ENCODE measurements around the gene FNDC3B. TPM values are rescaled to one million over a fixed set of nuclear protein-coding genes. Genes with fewer than 3 reads are reported as not detected.

The FNDC3B gene
- total and polyA plus RNA-seq, 3 donors from 2014 or later: 24.2 to 63.5 (median 57.7) TPM

DNA sequence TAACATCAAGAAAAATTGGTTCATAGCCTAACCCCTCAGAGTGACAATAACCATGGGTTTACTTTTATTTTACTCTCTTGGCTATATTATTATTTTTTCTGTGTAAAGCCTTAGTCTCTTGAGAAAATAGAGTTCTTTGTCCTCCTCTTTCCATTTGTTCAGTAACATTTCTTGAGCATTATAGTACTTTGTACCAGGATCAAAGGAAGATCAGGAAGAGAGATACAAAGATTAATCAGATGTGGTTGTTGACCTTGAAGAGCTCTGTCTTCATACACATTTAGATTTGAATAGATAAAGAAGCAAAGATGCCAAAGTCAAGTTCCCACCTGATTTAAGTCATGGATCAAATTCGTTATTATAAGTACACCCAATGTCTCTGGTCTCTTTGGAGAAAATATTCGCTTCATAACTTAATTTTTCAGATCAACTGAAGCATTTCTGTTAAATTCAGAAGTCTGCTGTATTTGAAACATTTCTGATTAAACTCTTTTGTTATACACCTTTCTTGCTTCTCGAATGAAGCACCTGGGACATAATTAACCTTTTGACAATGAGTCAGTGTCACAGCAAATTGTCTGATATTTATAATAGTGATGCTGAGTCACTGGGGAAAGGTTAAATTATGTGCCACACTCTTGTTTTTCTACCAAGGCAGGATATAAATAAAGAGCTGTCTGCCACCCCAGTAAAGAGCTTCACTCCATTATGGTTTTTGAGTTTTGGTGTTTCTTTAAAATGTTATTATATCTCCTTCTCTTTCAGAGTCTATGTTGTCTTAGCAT is 308.7 kb downstream of the FNDC3B start:
- H3K36me3 ChIP-seq (ENCODE audit: low read depth, missing control alignments): no peaks in the 10 kb centered on the region

DNA sequence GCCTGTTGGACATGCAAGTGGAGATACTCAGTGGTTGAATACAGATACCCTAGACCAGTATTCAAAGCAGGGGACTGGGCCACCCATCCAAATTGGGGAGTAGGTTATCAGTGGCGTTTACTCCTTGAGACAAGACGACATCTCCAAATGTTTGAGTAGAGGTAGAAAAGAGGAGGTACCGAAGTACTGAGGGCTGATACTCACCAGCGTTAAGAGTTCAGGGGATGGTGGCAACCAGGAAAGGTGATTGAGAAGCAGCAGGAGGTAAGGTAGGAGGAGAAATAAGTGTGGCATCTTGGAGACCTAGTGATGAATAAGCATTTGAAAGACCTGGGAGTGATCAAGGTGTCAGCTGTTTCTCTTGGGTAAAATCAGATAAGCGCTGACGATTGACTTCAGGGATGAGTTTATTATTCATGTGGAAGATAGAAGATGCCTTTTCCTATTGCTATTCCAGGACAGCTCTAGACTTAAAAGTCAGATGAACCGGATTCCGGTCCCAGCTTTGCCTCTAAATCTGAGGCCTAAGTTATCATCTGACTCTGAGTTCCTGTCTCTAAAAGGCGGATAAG is 312.6 kb downstream of the FNDC3B start:
- H3K9me3 ChIP-seq: no peaks in the 10 kb centered on the region
- intact Hi-C loops (cut with DNase I; ENCODE audit: low total_unique reads): no loop called here
- DNase-seq: no peak
- WGBS, 2 donors: 91 to 95% methylated on average over 9 of the region's 9 CpGs
- peaks cover 17% of the 10 kb centered on the region for H3K4me1 ChIP-seq
- peak overlapping the region in 1 of 2 donors; percentile 25 for H3K27ac ChIP-seq
- no peaks in the 10 kb centered on the region for H3K36me3 ChIP-seq (ENCODE audit: low read depth, missing control alignments)
- H3K27me3 ChIP-seq: no peaks in the 10 kb centered on the region
- no peak for TF ChIP-seq POLR2A (IDR thresholded peaks at IDR 0.05)
- TF ChIP-seq, protein P1, sequence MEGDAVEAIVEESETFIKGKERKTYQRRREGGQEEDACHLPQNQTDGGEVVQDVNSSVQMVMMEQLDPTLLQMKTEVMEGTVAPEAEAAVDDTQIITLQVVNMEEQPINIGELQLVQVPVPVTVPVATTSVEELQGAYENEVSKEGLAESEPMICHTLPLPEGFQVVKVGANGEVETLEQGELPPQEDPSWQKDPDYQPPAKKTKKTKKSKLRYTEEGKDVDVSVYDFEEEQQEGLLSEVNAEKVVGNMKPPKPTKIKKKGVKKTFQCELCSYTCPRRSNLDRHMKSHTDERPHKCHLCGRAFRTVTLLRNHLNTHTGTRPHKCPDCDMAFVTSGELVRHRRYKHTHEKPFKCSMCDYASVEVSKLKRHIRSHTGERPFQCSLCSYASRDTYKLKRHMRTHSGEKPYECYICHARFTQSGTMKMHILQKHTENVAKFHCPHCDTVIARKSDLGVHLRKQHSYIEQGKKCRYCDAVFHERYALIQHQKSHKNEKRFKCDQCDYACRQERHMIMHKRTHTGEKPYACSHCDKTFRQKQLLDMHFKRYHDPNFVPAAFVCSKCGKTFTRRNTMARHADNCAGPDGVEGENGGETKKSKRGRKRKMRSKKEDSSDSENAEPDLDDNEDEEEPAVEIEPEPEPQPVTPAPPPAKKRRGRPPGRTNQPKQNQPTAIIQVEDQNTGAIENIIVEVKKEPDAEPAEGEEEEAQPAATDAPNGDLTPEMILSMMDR (IDR thresholded peaks at IDR 0.05): no peak
- no peak overlapping the region for H3K4me3 ChIP-seq

More for the DNA sequence above, 308.7 kb downstream of the FNDC3B start:
- 74 to 85% methylated on average over 3 of the region's 3 CpGs for WGBS, 2 donors
- intact Hi-C loops (cut with DNase I; ENCODE audit: low total_unique reads): no loop called here
- peaks cover 2% of the 10 kb centered on the region for H3K4me1 ChIP-seq
- H3K4me3 ChIP-seq: no peak overlapping the region
- H3K27ac ChIP-seq: no peak overlapping the region
- H3K9me3 ChIP-seq: no peaks in the 10 kb centered on the region
- no peak for DNase-seq
- H3K27me3 ChIP-seq: no peaks in the 10 kb centered on the region
- no peak for TF ChIP-seq POLR2A (IDR thresholded peaks at IDR 0.05)
- TF ChIP-seq, protein P1 (IDR thresholded peaks at IDR 0.05): no peak

DNA sequence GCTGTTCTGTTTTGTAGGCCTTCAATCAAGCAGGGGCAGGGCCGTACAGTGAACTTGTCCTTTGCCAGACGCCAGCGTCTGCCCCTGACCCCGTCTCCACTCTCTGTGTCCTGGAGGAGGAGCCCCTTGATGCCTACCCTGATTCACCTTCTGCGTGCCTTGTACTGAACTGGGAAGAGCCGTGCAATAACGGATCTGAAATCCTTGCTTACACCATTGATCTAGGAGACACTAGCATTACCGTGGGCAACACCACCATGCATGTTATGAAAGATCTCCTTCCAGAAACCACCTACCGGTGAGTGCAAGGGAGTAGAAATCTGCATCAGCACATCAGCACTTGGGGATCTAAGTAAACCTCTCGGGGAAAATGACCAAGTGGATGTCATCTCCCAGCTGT is 313.4 kb downstream of the FNDC3B start:
- no peak overlapping the region for H3K27ac ChIP-seq
- intact Hi-C loops (cut with DNase I; ENCODE audit: low total_unique reads): no loop called here
- WGBS, 2 donors: 92 to 93% methylated on average over 10 of the region's 10 CpGs
- no peaks in the 10 kb centered on the region for H3K27me3 ChIP-seq
- DNase-seq: no peak
- H3K9me3 ChIP-seq: no peaks in the 10 kb centered on the region
- TF ChIP-seq POLR2A (IDR thresholded peaks at IDR 0.05): no peak
- TF ChIP-seq, protein P1 (IDR thresholded peaks at IDR 0.05): no peak
- H3K4me3 ChIP-seq: no peak overlapping the region
- H3K4me1 ChIP-seq: peaks cover 17% of the 10 kb centered on the region
- no peaks in the 10 kb centered on the region for H3K36me3 ChIP-seq (ENCODE audit: low read depth, missing control alignments)

DNA sequence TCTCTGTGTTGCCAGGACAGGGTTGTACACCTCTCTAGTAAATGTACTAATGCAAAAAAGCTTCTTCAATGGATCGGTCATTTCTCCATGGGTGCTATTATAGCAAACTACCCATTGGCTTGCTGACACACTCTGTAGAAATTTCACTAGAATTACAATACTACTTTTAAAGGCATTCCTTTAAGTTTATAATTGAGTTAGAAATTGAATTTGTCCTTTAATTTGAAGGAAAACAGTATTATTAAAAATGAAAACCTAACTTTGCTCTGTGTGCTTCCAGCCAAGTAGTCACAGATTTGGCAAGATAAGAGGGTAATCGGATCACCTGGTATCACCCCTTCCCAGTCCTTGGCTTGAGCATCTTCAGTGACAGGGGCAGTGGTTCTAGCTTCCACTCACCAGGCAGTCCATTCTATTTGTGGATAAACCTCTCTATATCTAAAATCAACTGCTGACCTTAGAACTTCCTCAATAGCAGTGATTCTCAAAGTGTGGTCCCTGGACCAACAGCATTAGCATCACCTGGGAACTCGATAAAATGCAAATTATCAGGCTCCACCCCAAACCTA is 315.6 kb downstream of the FNDC3B start:
- Histone ChIP-seq H3K36me3 (ENCODE audit: low read depth, missing control alignments) (no peaks in the 10 kb centered on the region), H3K27me3 (no peaks in the 10 kb centered on the region), H3K4me1 (peaks cover 14% of the 10 kb centered on the region), H3K9me3 (no peaks in the 10 kb centered on the region), H3K4me3 (no peak overlapping the region), H3K27ac (peak overlapping the region; percentile 18 to 39)
- no peak for DNase-seq
- WGBS, 2 donors: 61 to 69% methylated on average over 3 of the region's 3 CpGs
- TF ChIP-seq, protein P1 (IDR thresholded peaks at IDR 0.05): no peak
- no peak for TF ChIP-seq POLR2A (IDR thresholded peaks at IDR 0.05)
- intact Hi-C loops (cut with DNase I; ENCODE audit: low total_unique reads): no loop called here

All from testis (tissue), 3 donors.